Adrenal gland (tissue), 12 donors: ENCODE data around the gene PRELID1. TPM values are rescaled to one million over a fixed set of nuclear protein-coding genes. Genes with fewer than 3 reads are reported as not detected.

Experiments
- DNase-seq, 7 donors: peaks; one replicate each; pipeline ENCODE4 v3.0.0-alpha.2; 2019 to 2020
- H3K27ac ChIP-seq, 5 donors: fragments of 200-600 bp; sonication (generic) in 4 of 5; 1 replicate in 3 of 5; 2 replicates in 2 of 5; pipeline versions ENCODE4 v1.5.1 to v1.8.0; 2016 to 2020; ENCODE audit warnings: mild to moderate bottlenecking in 1 of 5
- H3K27me3 ChIP-seq: fragments of 200-600 bp; 2 replicates; pipeline ENCODE4 v1.8.0; 2021
- H3K36me3 ChIP-seq, 2 donors: fragments of 200-600 bp; replicated peaks in 1 of 2; 1 replicate in 1 of 2; 2 replicates in 1 of 2; pipeline versions ENCODE4 v1.5.1 to v1.8.0; 2018 to 2022
- H3K4me1 ChIP-seq, 2 donors: fragments of 200-600 bp; replicated peaks in 1 of 2; 1 replicate in 1 of 2; 2 replicates in 1 of 2; pipeline versions ENCODE4 v1.5.1 to v1.8.0; 2018 to 2021
- H3K4me3 ChIP-seq, 4 donors: fragments of 200-600 bp; sonication (generic) in 3 of 4; one replicate each; pipeline ENCODE4 v1.5.1; 2016 to 2018
- H3K9me3 ChIP-seq, 3 donors: fragments of 200-600 bp; sonication (generic) in 1 of 3; replicated peaks in 1 of 3; 1 replicate in 2 of 3; 2 replicates in 1 of 3; pipeline versions ENCODE4 v1.5.1 to v1.8.0; 2016 to 2021
- POLR2A ChIP-seq, 2 donors: fragments of 450-650 bp; IDR thresholded peaks; one replicate each; pipeline ENCODE4 v1.6.1; 2017; ENCODE audit warnings: antibody characterized with exemption in 2 of 2, mild to moderate bottlenecking in 2 of 2, moderate library complexity in 1 of 2
- WGBS, 4 donors: extraction: QIAGEN DNeasy Blood & Tissue Kit in 2 of 4; methylation state at CpG; one replicate each; pipeline versions ENCODE4 v1.1.5 to v1.1.7; 2013 to 2017; 5-methylcytosine and 5-hydroxymethylcytosine counted together
- intact Hi-C, 2 donors: fragments of 100-400 bp; cut with DNase I; formaldehyde crosslinking; loops; one replicate each; pipeline versions ENCODE4 v1.14.1 to v1.15.0; 2022 to 2023
- polyA plus RNA-seq, 3 donors: library from polyadenylated mRNA; stranded (reverse); fragments of 200-250 nt in 2 of 3; fragments of 350-450 nt in 1 of 3; fragmentation: Illumina TruSeq in 1 of 3; extraction: RNeasy Lipid Tissue Mini Kit (QIAGEN cat#74804) in 1 of 3; gene quantifications; one replicate each; pipeline ENCODE4 v1.2.3, GENCODE V29; 2013 to 2014
- total RNA-seq, 9 donors: library from RNA; depleted of rRNA in 4 of 9; stranded (reverse); fragments of >200 nt in 4 of 9; fragments of 120-200 nt in 1 of 9; fragmentation: NEBNext Ultra II Directional in 1 of 9; extraction: Animal tissue kit (Norgen Biotek cat#: 25700) in 1 of 9; gene quantifications; one replicate each; pipeline versions ENCODE4 v1.1.0 to v1.2.4, GENCODE V29; 2013 to 2023
- TF ChIP-seq, protein P1 (sequence below), 6 experiments: fragments of 450-650 bp in 4 of 6; fragments of 200-600 bp in 2 of 6; sonication (generic) in 1 of 6; IDR thresholded peaks; 1 replicate in 5 of 6; 2 replicates in 1 of 6; pipeline versions ENCODE4 v1.5.1 to v1.8.0; 2016 to 2021; ENCODE audit warnings: antibody characterized with exemption in 6 of 6, mild to moderate bottlenecking in 2 of 6, moderate library complexity in 1 of 6
- donor health status: healthy with polysubstance abuse.
- donor health status: Bipolar disorder and iron deficiency.
- donor health status: DM: yes; HTN: yes; CAD: no.
- donor health status: DM: no; HTN: no; CAD: no.
- donor health status: DM: no; HTN: no; CAD: no.
- donor health status: DM: yes; HTN: yes; CAD: no.

Gene PRELID1
- total and polyA plus RNA-seq, 12 donors = 52.3 to 217 (median 122) TPM

DNA sequence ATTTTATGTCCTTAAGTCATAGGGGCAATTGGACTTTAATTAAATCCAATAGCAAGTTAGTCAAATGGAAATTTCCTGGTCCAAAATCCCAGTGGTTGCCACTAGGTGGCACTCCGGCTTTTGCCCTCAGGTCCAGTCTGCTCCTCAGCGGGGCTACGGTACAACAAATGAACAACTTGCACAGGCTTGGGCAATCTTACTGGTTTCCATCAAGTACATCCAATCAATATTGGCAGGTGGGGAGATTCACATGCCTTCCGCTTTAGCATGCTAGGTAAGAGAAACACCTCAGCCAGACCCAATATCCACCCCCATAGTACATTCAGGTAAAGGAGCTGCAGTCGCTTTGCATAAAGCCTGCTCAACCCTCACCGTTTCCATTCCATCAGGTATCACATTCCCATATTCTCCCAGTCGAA, 14.4 kb downstream of the PRELID1 start:
- Histone ChIP-seq H3K36me3 (no peaks in the 10 kb centered on the region), H3K4me1 (peaks cover 0 to under 1% of the 10 kb centered on the region in 2 donors), H3K27ac (no peak overlapping the region), H3K4me3 (no peak overlapping the region), H3K9me3 (no peaks in the 10 kb centered on the region), H3K27me3 (no peaks in the 10 kb centered on the region)
- no peak for TF ChIP-seq POLR2A (IDR thresholded peaks at IDR 0.05)
- TF ChIP-seq, protein P1, sequence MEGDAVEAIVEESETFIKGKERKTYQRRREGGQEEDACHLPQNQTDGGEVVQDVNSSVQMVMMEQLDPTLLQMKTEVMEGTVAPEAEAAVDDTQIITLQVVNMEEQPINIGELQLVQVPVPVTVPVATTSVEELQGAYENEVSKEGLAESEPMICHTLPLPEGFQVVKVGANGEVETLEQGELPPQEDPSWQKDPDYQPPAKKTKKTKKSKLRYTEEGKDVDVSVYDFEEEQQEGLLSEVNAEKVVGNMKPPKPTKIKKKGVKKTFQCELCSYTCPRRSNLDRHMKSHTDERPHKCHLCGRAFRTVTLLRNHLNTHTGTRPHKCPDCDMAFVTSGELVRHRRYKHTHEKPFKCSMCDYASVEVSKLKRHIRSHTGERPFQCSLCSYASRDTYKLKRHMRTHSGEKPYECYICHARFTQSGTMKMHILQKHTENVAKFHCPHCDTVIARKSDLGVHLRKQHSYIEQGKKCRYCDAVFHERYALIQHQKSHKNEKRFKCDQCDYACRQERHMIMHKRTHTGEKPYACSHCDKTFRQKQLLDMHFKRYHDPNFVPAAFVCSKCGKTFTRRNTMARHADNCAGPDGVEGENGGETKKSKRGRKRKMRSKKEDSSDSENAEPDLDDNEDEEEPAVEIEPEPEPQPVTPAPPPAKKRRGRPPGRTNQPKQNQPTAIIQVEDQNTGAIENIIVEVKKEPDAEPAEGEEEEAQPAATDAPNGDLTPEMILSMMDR (IDR thresholded peaks at IDR 0.05) = peak; percentile 80 to 87 (median 85)
- 28 to 37% (median 32%) methylated on average over 7 of the region's 7 CpGs for WGBS, 4 donors
- intact Hi-C loops = loop anchor here (5.0 to 10.0 kb wide), 3 partner anchors 67 to 139 kb away; partner anchors contain the start of gene SLC34A1 (in 1 of the 2)
- DNase-seq = peak; percentile 73 to 92 (median 85)

DNA sequence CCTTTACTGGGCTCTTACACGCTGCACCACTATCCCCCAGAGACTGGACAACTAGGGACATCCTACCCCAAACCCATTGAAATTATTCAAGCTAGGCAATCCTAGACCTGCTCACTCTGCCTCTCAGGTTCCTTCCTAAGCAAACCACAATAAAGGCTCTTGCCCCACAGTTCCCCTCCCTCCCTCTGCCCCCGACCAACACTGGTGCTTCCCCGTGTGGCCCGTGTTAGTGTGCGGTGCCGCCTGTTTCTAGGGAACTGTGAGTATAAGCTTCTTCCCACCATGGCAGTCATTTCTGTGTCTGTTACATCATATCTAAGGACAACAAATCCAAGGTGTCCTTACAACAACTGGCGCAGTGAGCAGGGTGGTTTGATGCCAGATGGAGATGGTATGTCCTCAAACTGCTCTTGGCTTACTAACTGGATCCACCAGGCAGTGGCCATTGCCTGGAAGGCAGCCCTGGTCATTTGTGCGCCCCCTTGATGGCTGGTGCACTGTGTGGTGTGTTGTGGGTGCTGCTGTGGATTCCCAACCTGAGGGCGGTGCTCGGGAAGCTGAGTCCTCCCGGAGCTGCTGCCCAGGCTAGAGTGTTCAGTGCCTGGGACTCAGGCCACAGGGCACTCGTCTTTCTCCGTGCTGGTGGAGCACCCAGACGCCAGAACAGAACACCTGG, 16.5 kb downstream of the PRELID1 start:
- TF ChIP-seq POLR2A (IDR thresholded peaks at IDR 0.05) = no peak
- TF ChIP-seq, protein P1 (IDR thresholded peaks at IDR 0.05) = no peak
- no peak overlapping the region for H3K4me3 ChIP-seq
- WGBS, 4 donors = 78 to 92% (median 89%) methylated on average over 7 to 14 of the region's 14 CpGs
- H3K27me3 ChIP-seq = no peaks in the 10 kb centered on the region
- no peaks in the 10 kb centered on the region for H3K36me3 ChIP-seq
- no peaks in the 10 kb centered on the region for H3K4me1 ChIP-seq
- no peak overlapping the region for H3K27ac ChIP-seq
- no peaks in the 10 kb centered on the region for H3K9me3 ChIP-seq
- intact Hi-C loops = loop anchor here (5.0 to 10.0 kb wide), 3 partner anchors 65 to 137 kb away; partner anchors contain the start of gene SLC34A1 (in 1 of the 2)
- DNase-seq = no peak

DNA sequence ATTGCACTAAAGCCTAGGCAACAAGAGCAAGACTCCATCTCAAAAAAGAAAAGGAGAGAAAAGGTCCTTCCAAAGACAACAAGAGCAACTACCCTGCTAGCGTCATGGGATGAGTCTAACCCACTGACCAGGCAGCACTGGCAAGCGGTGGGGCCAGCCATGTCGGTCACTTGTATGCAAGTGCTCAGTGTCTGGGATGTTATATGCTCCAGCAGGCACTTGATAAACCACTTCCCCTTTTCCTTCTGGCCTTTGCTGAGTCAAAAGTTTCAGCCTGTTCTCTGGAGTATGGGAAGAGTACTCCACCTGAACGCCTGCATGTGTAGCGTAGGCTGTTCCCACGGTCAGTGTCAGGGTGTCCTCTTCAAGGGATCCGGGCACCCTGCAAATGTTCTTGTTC, 17.3 kb downstream of the PRELID1 start:
- DNase-seq = peak in 1 of 7 donors; percentile 35
- Histone ChIP-seq H3K27ac (no peak overlapping the region), H3K27me3 (no peaks in the 10 kb centered on the region), H3K4me3 (no peak overlapping the region), H3K4me1 (no peaks in the 10 kb centered on the region), H3K36me3 (no peaks in the 10 kb centered on the region), H3K9me3 (no peaks in the 10 kb centered on the region)
- TF ChIP-seq POLR2A (IDR thresholded peaks at IDR 0.05) = no peak
- TF ChIP-seq, protein P1 (IDR thresholded peaks at IDR 0.05) = no peak
- intact Hi-C loops = no loop called here
- WGBS, 4 donors = 77 to 85% (median 83%) methylated on average over 7 of the region's 7 CpGs

DNA sequence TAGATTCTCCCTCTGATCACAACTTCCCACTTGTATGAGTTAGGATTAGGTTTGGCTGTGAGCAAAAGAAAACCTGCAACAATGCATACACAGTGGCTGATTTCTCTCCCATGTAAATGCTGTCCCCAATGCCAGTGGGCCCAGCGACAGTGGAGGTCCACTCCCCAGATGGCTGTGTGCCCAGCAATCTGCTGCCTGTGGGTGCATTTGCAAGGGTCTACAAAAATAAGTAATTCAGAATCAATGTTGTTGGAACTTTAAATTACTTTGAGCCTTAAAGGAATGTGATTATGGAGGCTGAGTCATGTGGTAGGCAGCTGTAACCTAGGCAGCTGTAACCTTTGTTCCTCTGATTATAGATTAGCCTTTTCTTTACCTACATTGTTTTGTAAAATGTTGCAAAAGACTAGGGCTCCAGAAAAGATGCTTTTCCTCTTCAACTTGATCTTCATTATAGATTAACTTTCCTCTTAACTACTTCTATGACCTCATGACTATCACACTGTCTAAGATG, 22.3 kb downstream of the PRELID1 start:
- Histone ChIP-seq H3K27ac (no peak overlapping the region), H3K9me3 (no peaks in the 10 kb centered on the region), H3K4me3 (no peak overlapping the region), H3K4me1 (no peaks in the 10 kb centered on the region), H3K27me3 (no peaks in the 10 kb centered on the region), H3K36me3 (peaks cover 0 to 15% of the 10 kb centered on the region in 2 donors)
- intact Hi-C loops = no loop called here
- DNase-seq = no peak
- TF ChIP-seq, protein P1 (IDR thresholded peaks at IDR 0.05) = no peak
- TF ChIP-seq POLR2A (IDR thresholded peaks at IDR 0.05) = no peak
- 88 to 100% (median 95%) methylated on average over 1 of the region's 1 CpG for WGBS, 4 donors
